K562 (cell line): ENCODE measurements around the gene EIF5A2. TPM values are rescaled to one million over a fixed set of nuclear protein-coding genes. Genes with fewer than 3 reads are reported as not detected.
A peak's percentile ranks its signal among the peaks of the same experiment; 100 is the strongest.

Source experiments
- ATF6 ChIP-seq: sonication (generic); formaldehyde crosslinking; IDR thresholded peaks from 2 replicates; pipeline ENCODE4 v1.4.0; 2020; ENCODE audit warnings: mild to moderate bottlenecking, missing genetic modification reagents
- COPS2 ChIP-seq: fragments of 450-650 bp; conservative IDR thresholded peaks from 2 replicates; pipeline ENCODE4 v1.6.1; 2016; ENCODE audit warnings: mild to moderate bottlenecking, moderate library complexity
- CREM ChIP-seq: IDR thresholded peaks from 2 replicates; pipeline ENCODE4 v1.6.1; 2014; ENCODE audit warnings: antibody characterized with exemption, low read depth
- GATAD2B ChIP-seq: fragments of 450-650 bp; IDR thresholded peaks from 2 replicates; pipeline ENCODE4 v1.6.1; 2017; ENCODE audit warnings: mild to moderate bottlenecking, borderline replicate concordance
- HNRNPH1 ChIP-seq: fragments of 200-400 bp; formaldehyde crosslinking; optimal IDR thresholded peaks from 2 replicates; pipeline ENCODE3; 2017; ENCODE audit warnings: low read depth, mild to moderate bottlenecking, low read length, moderate library complexity
- KAT7 ChIP-seq: sonication (generic); formaldehyde crosslinking; IDR thresholded peaks from 2 replicates; pipeline ENCODE4 v1.8.0; 2022; ENCODE audit warnings: missing genetic modification reagents, mild to moderate bottlenecking, borderline replicate concordance
- KDM4B ChIP-seq, 2 experiments: fragments of 450-650 bp in 1 of 2; sonication (generic) in 1 of 2; IDR thresholded peaks; 2 replicates each; pipeline ENCODE4 v1.6.1; 2016 to 2017; ENCODE audit warnings: borderline replicate concordance in 2 of 2, antibody characterized with exemption in 1 of 2, low read depth in 1 of 2, mild to moderate bottlenecking in 1 of 2
- MLLT1 ChIP-seq, 2 experiments: fragments of 450-650 bp; IDR thresholded peaks; 2 replicates each; pipeline ENCODE4 v1.6.1; 2016
- NRF1 ChIP-seq, 2 experiments: fragments of 450-650 bp; IDR thresholded peaks in 1 of 2; conservative IDR thresholded peaks in 1 of 2; 2 replicates each; pipeline ENCODE4 v1.6.1; 2014; ENCODE audit warnings: mild to moderate bottlenecking in 2 of 2
- OTX1 ChIP-seq: fragments of 450-650 bp; formaldehyde crosslinking; IDR thresholded peaks from 2 replicates; pipeline ENCODE4 v1.4.0; 2022; ENCODE audit warnings: mild to moderate bottlenecking
- PML ChIP-seq: IDR thresholded peaks from 2 replicates; pipeline ENCODE4 v1.6.1; 2012; ENCODE audit warnings: low read length, inconsistent platforms
- PREB ChIP-seq: sonication (generic); formaldehyde crosslinking; IDR thresholded peaks from 2 replicates; pipeline ENCODE4 v1.8.1; 2023; ENCODE audit warnings: mild to moderate bottlenecking, missing genetic modification reagents
- RBBP5 ChIP-seq: fragments of 200-600 bp; sonication (generic); IDR thresholded peaks from 2 replicates; pipeline ENCODE4 v1.6.1; 2012; ENCODE audit warnings: borderline replicate concordance, mild to moderate bottlenecking, low read length, control low read depth, inconsistent platforms; ENCODE audit not compliant: insufficient read depth, poor library complexity, severe bottlenecking
- SMARCE1 ChIP-seq: fragments of 450-650 bp; IDR thresholded peaks from 2 replicates; pipeline ENCODE4 v1.7.1; 2016; ENCODE audit warnings: mild to moderate bottlenecking
- SNRNP70 ChIP-seq: fragments of 200-400 bp; formaldehyde crosslinking; optimal IDR thresholded peaks from 2 replicates; pipeline ENCODE3; 2017; ENCODE audit warnings: low read depth, low read length
- SOX6 ChIP-seq: fragments of 450-650 bp; IDR thresholded peaks from 2 replicates; pipeline ENCODE4 v1.6.1; 2014; ENCODE audit warnings: mild to moderate bottlenecking
- SUPT5H ChIP-seq: fragments of 450-650 bp; IDR thresholded peaks from 2 replicates; pipeline ENCODE4 v1.6.1; 2016
- TOE1 ChIP-seq, 2 experiments: fragments of 450-650 bp in 1 of 2; sonication (generic) in 1 of 2; formaldehyde crosslinking in 1 of 2; IDR thresholded peaks; 2 replicates each; pipeline versions ENCODE4 v1.7.1 to v1.8.0; 2016 to 2022; ENCODE audit warnings: borderline replicate concordance in 2 of 2, mild to moderate bottlenecking in 2 of 2, antibody characterized with exemption in 1 of 2, inconsistent platforms in 1 of 2, low read depth in 1 of 2, missing genetic modification reagents in 1 of 2, moderate library complexity in 1 of 2
- ZFP36 ChIP-seq: fragments of 150-350 bp; IDR thresholded peaks from 2 replicates; pipeline ENCODE4 v1.6.1; 2018; ENCODE audit warnings: low read length, low read depth; ENCODE audit not compliant: partially characterized antibody
- ZNF24 ChIP-seq: fragments of 450-650 bp; IDR thresholded peaks from 2 replicates; pipeline ENCODE4 v1.6.1; 2016
- ZNF589 ChIP-seq: fragments of 200-800 bp; sonication (Bioruptor generic); IDR thresholded peaks from 2 replicates; pipeline ENCODE4 v1.6.1; 2016; ENCODE audit warnings: low read depth, missing genetic modification characterization, missing compliant biosample characterization
- ZNF766 ChIP-seq: fragments of 200-800 bp; sonication (Bioruptor generic); conservative IDR thresholded peaks from 2 replicates; pipeline ENCODE4 v1.6.1; 2016; ENCODE audit warnings: missing genetic modification characterization, missing compliant biosample characterization
- ZZZ3 ChIP-seq: fragments of 450-650 bp; IDR thresholded peaks from 2 replicates; pipeline ENCODE4 v1.6.1; 2016; ENCODE audit warnings: antibody characterized with exemption, mild to moderate bottlenecking, moderate library complexity
- polyA plus RNA-seq, 8 experiments: library from polyadenylated mRNA; depleted of rRNA in 4 of 8; stranded (reverse) in 5 of 8; unstranded in 3 of 8; fragments of >200 nt; fragmentation: Nextera tagmentation in 2 of 8; fragmentation: Illumina TruSeq in 1 of 8; extraction: Ambion mirVana in 2 of 8; extraction: Trizol in 1 of 8; gene quantifications; 2 replicates each; pipeline versions ENCODE4 v1.2.1 to v1.2.3, GENCODE V29; 2011 to 2014; ENCODE audit warnings: inconsistent platforms in 1 of 8, missing spikeins in 1 of 8
- total RNA-seq, 7 experiments: library from RNA; depleted of rRNA in 6 of 7; stranded (reverse); fragments of >200 nt in 6 of 7; fragmentation: Illumina TruSeq in 2 of 7; extraction: Trizol in 2 of 7; gene quantifications; 2 replicates each; pipeline versions ENCODE4 v1.2.1 to v1.2.3, GENCODE V29; 2011 to 2021; ENCODE audit warnings: low replicate concordance in 1 of 7

Gene EIF5A2
- total and polyA plus RNA-seq, 9 of the 15 experiments (the other 6 are each of a cell fraction or from before 2014, with no cell fraction given): 3.9 to 18.3 (median 15.9) TPM

DNA sequence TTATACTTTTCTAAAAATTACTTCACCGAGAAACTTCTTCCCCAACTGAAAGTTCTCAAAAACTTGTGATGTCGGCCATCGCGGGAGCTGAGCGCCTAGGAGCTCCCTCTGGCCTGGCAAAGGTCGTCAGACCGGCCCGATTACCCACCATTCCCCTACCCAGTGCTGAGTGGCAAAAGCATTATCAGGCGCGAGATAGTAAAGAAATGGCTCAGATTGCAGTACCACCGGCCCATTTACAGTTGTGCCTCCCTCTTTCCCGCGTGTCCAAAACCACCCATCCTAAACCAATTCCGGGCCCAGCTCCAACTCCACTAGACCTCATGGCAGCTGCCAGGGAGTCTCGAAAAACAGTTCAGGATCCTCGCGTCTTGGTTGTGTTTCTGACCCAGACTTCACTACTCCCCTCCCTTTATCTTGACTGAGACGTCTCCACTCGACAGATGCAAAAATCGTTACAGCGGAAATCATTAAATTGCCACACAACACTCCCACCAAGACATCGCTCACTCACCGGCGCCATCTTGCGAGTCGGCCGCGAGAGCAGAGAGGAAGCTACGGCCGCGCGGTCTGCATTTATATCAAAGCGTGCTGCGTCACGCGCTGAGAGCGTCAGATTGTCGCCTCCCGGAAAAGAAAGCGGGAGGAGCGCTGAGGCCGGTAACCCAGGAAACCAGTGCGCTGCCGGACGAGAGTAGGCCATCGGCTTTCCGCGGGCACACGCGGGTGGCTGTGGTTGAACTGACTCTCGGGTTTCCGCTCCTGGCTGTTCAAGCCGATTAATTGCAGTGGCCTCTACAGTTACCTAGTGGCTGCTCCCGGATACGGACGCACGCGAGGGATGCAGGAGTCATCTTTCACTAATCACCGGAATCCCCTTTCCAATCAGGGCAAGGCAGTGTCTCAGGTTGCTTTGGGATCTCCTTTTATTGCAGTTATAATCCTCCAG, 38.5 kb downstream of the EIF5A2 start, which contains the start of gene RPL22L1 (continued):
- TF ChIP-seq GATAD2B (no peak), RBBP5 (peak; percentile 84), SMARCE1 (peak; percentile 23; the same call in 1 of the 2 replicates), MLLT1 (IDR thresholded peaks at IDR 0.05) (peak; percentile 78 to 94), KDM4B (IDR thresholded peaks at IDR 0.05; ENCODE audit: borderline replicate concordance in 2 of 2, low read depth in 1 of 2) (peak in 1 of 2 experiments; percentile 90; a peak in 2 of 4 replicates), ZNF766 (CRISPR knock-in tag) (peak; percentile 79), HNRNPH1 (no peak), SNRNP70 (peak; percentile 70), CREM (peak; percentile 94), ATF6 (CRISPR knock-in tag) (peak; percentile 44; the same call in 1 of the 2 replicates), ZNF24 (peak; percentile 70), ZZZ3 (no peak), COPS2 (no peak), SOX6 (peak; percentile 69), PML (peak; percentile 95), PREB (CRISPR knock-in tag) (peak; percentile 57; the same call in 1 of the 2 replicates), OTX1 (CRISPR knock-in tag) (peak; percentile 47; the same call in 1 of the 2 replicates), ZFP36 (peak; percentile 8), NRF1 (conservative IDR thresholded peaks at IDR 0.05 in 1 of 2, IDR thresholded peaks at IDR 0.05 in 1 of 2) (peak; percentile 61 to 72; a peak in 3 of 4 replicates), KAT7 (CRISPR knock-in tag) (peak; percentile 26; the same call in 1 of the 2 replicates), SUPT5H (peak; percentile 99), TOE1 (IDR thresholded peaks at IDR 0.05; ENCODE audit: borderline replicate concordance) (0 out of 2 replicates have a peak, but pooled peaks have one; percentile 47), TOE1 (CRISPR knock-in tag; IDR thresholded peaks at IDR 0.05; ENCODE audit: borderline replicate concordance, low read depth) (0 out of 2 replicates have a peak, but pooled peaks have one; percentile 59), ZNF589 (CRISPR knock-in tag) (0 out of 2 replicates have a peak, but pooled peaks have one; percentile 71)
